Ovary (tissue), 3 donors: ENCODE measurements around the gene COL6A2.
"Not testable (repeated sequence)": the region's sequence is repeated elsewhere in the genome, so short reads cannot be mapped to it uniquely, and the experiment has no call there.

Experiments
- CTCF ChIP-seq, 3 donors: fragments of 450-650 bp in 2 of 3; fragments of 200-600 bp in 1 of 3; IDR thresholded peaks; one replicate each; pipeline versions ENCODE4 v1.5.1 to v1.8.0; 2016 to 2022; ENCODE audit warnings: antibody characterized with exemption in 3 of 3, mild to moderate bottlenecking in 1 of 3
- POLR2A ChIP-seq: fragments of 450-650 bp; IDR thresholded peaks from one replicate; pipeline ENCODE4 v1.6.1; 2017; ENCODE audit warnings: antibody characterized with exemption, mild to moderate bottlenecking, moderate library complexity
- donor health status: DM: no; HTN: no; CAD: no.

DNA sequence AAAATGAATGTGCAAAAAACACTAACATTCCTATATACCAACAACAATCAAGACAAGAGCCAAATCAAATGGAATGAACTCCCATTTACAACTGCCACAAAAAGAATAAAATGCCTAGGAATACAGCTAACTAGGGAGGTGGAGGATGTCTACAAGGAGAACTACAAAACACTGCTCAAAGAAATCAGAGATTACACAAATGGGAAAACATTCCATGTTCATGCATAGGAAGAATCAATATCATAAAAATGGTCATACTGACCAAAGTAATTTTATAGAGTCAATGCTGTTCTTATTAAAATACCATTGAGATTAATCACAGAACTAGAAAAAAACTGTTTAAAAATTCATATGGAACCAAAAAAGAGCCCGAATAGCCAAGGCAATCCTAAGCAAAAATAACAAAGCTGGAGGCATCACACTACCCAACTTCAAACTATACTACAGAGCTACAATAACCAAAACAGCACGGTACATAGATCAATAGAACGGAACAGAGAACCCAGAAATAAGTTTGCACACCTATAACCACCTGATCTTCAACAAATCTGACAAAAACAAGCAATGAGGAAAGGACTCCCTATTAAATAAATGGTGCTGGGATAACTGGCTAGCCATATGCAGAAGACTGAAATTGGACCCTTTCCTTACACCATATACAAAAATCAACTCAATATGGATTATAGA lies 78.7 kb downstream of the COL6A2 start:
- not testable (repeated sequence) for TF ChIP-seq CTCF (IDR thresholded peaks at IDR 0.05); POLR2A
